Ovary (tissue), 9 donors: ENCODE measurements around the gene PEX11A. TPM values are rescaled to one million over a fixed set of nuclear protein-coding genes. Genes with fewer than 3 reads are reported as not detected.

Experiments used
- DNase-seq, 5 donors: peaks; one replicate each; pipeline ENCODE4 v3.0.0-alpha.2; 2019 to 2020
- H3K27ac ChIP-seq, 2 donors: fragments of 200-600 bp; one replicate each; pipeline versions ENCODE4 v1.5.1 to v1.8.0; 2019 to 2022
- H3K27me3 ChIP-seq: fragments of 200-600 bp; one replicate; pipeline ENCODE4 v1.8.0; 2022
- H3K36me3 ChIP-seq: fragments of 200-600 bp; sonication (generic); one replicate; pipeline ENCODE4 v1.5.1; 2019
- H3K4me1 ChIP-seq: one replicate; pipeline ENCODE4 v1.8.1; 2013; ENCODE audit warnings: mild to moderate bottlenecking, moderate library complexity; ENCODE audit not compliant: insufficient read depth
- H3K4me3 ChIP-seq: fragments of 200-600 bp; sonication (generic); one replicate; pipeline ENCODE4 v1.5.1; 2017
- H3K9me3 ChIP-seq, 2 donors: fragments of 200-600 bp in 1 of 2; sonication (generic) in 1 of 2; one replicate each; pipeline versions ENCODE4 v1.5.1 to v1.8.1; 2013 to 2019; ENCODE audit warnings: mild to moderate bottlenecking in 1 of 2, moderate library complexity in 1 of 2
- CTCF ChIP-seq, 3 donors: fragments of 450-650 bp in 2 of 3; fragments of 200-600 bp in 1 of 3; IDR thresholded peaks; one replicate each; pipeline versions ENCODE4 v1.5.1 to v1.8.0; 2016 to 2022; ENCODE audit warnings: antibody characterized with exemption in 3 of 3, mild to moderate bottlenecking in 1 of 3
- EP300 ChIP-seq: sonication (generic); formaldehyde crosslinking; IDR thresholded peaks from one replicate; pipeline ENCODE4 v1.6.1; 2017; ENCODE audit warnings: antibody characterized with exemption
- POLR2A ChIP-seq: fragments of 450-650 bp; IDR thresholded peaks from one replicate; pipeline ENCODE4 v1.6.1; 2017; ENCODE audit warnings: antibody characterized with exemption, mild to moderate bottlenecking, moderate library complexity
- WGBS, 3 donors: extraction: QIAGEN DNeasy Blood & Tissue Kit in 1 of 3; methylation state at CpG; one replicate each; pipeline versions ENCODE4 v1.1.5 to v1.1.7; 2013 to 2017; 5-methylcytosine and 5-hydroxymethylcytosine counted together
- intact Hi-C, 4 donors: fragments of 100-400 bp; cut with DNase I; formaldehyde crosslinking; loops; one replicate each; pipeline versions ENCODE4 v1.11.0 to v1.15.1; 2022 to 2023
- polyA plus RNA-seq, 2 donors: library from polyadenylated mRNA; stranded (reverse); fragments of 200-250 nt in 1 of 2; fragments of 350-450 nt in 1 of 2; fragmentation: Illumina TruSeq in 1 of 2; extraction: RNeasy Lipid Tissue Mini Kit (QIAGEN cat#74804) in 1 of 2; gene quantifications; one replicate each; pipeline ENCODE4 v1.2.3, GENCODE V29; 2013 to 2014
- total RNA-seq, 7 donors: library from RNA; depleted of rRNA in 2 of 7; stranded (reverse); fragments of >200 nt in 2 of 7; fragmentation: NEBNext Ultra II Directional in 3 of 7; extraction: Animal tissue kit (Norgen Biotek cat#: 25700) in 3 of 7; gene quantifications; one replicate each; pipeline versions ENCODE4 v1.1.0 to v1.2.4, GENCODE V29; 2016 to 2023
- donor health status: DM: no; HTN: no; CAD: no; lungs with moderate emphysema.
- donor health status: DM: no; HTN: no; CAD: no.
- donor health status: Bipolar disorder and iron deficiency.
- donor health status: DM: yes; HTN: yes; CAD: no.
- donor health status: DM: no; HTN: no; CAD: no.
- donor health status: DM: yes; HTN: yes; CAD: no.

Gene PEX11A
- total and polyA plus RNA-seq, 9 donors: 10.9 to 17.6 (median 12.6) TPM

GRCh38 chr15:89680282-89680873 is 10.2 kb downstream of the PEX11A start:
- Histone ChIP-seq H3K4me3 (no peak overlapping the region), H3K36me3 (no peaks in the 10 kb centered on the region), H3K4me1 (peaks cover 15% of the 10 kb centered on the region), H3K27ac (peak overlapping the region; percentile 30 to 80), H3K27me3 (no peaks in the 10 kb centered on the region), H3K9me3 (no peaks in the 10 kb centered on the region)
- no peak for TF ChIP-seq EP300
- no peak for TF ChIP-seq POLR2A
- TF ChIP-seq CTCF (IDR thresholded peaks at IDR 0.05): no peak
- DNase-seq: peak; percentile 74 to 86 (median 78)
- intact Hi-C loops: no loop called here
- WGBS, 3 donors: 28 to 34% (median 29%) methylated on average over 5 of the region's 5 CpGs

GRCh38 chr15:89679212-89679611 is 11.3 kb downstream of the PEX11A start, which contains the start of gene PLIN1:
PLIN1 (minus strand) TSS chr15:89679367; CDS start chr15:89677489, 1,878 bp downstream.
- Histone ChIP-seq H3K27me3 (no peaks in the 10 kb centered on the region), H3K9me3 (no peaks in the 10 kb centered on the region), H3K4me1 (peaks cover 15% of the 10 kb centered on the region), H3K4me3 (no peak within 1 kb of the TSS), H3K27ac (peak within 1 kb of the TSS; percentile 30 to 80), H3K36me3 (no peaks in the 10 kb centered on the region)
- DNase-seq: no peak
- TF ChIP-seq CTCF (IDR thresholded peaks at IDR 0.05) (no peak), POLR2A (no peak), EP300 (no peak)
- intact Hi-C loops: no loop called here
- WGBS, 3 donors: 90 to 98% (median 90%) methylated on average over 2 of the region's 2 CpGs

GRCh38 chr15:89677381-89677780 is 13.2 kb downstream of the PEX11A start:
- Histone ChIP-seq H3K9me3 (no peaks in the 10 kb centered on the region), H3K4me1 (peaks cover 19% of the 10 kb centered on the region), H3K4me3 (no peak overlapping the region), H3K27me3 (no peaks in the 10 kb centered on the region), H3K36me3 (no peaks in the 10 kb centered on the region), H3K27ac (no peak overlapping the region)
- 90 to 100% (median 90%) methylated on average over 1 of the region's 1 CpG for WGBS, 3 donors
- no peak for DNase-seq
- intact Hi-C loops: no loop called here
- TF ChIP-seq CTCF (IDR thresholded peaks at IDR 0.05) (no peak), EP300 (no peak), POLR2A (no peak)

- no peaks in the 10 kb centered on the region for H3K9me3 ChIP-seq
- TF ChIP-seq EP300: no peak
- TF ChIP-seq CTCF (IDR thresholded peaks at IDR 0.05): no peak
- TF ChIP-seq POLR2A: no peak
- no peaks in the 10 kb centered on the region for H3K27me3 ChIP-seq
- no peak for DNase-seq
- H3K36me3 ChIP-seq: no peaks in the 10 kb centered on the region
- H3K27ac ChIP-seq: no peak overlapping the region
- peaks cover 17% of the 10 kb centered on the region for H3K4me1 ChIP-seq
- intact Hi-C loops: no loop called here
- H3K4me3 ChIP-seq: no peak overlapping the region
- WGBS, 3 donors: 80 to 88% (median 87%) methylated on average over 6 of the region's 6 CpGs
Observed at GRCh38 chr15:89675606-89676005, 14.9 kb downstream of the PEX11A start.
